Body of pancreas (tissue), 4 donors: ENCODE measurements around the gene STXBP1.

Experiments
- CTCF ChIP-seq, 7 experiments: fragments of 450-650 bp in 4 of 7; fragments of 200-600 bp in 3 of 7; sonication (generic) in 3 of 7; IDR thresholded peaks; one replicate each; pipeline ENCODE4 v1.5.1; 2016 to 2019; ENCODE audit warnings: antibody characterized with exemption in 7 of 7
- POLR2A ChIP-seq, 3 donors: fragments of 450-650 bp; IDR thresholded peaks; one replicate each; pipeline ENCODE4 v1.6.1; 2016; ENCODE audit warnings: antibody characterized with exemption in 3 of 3, mild to moderate bottlenecking in 2 of 3

DNA sequence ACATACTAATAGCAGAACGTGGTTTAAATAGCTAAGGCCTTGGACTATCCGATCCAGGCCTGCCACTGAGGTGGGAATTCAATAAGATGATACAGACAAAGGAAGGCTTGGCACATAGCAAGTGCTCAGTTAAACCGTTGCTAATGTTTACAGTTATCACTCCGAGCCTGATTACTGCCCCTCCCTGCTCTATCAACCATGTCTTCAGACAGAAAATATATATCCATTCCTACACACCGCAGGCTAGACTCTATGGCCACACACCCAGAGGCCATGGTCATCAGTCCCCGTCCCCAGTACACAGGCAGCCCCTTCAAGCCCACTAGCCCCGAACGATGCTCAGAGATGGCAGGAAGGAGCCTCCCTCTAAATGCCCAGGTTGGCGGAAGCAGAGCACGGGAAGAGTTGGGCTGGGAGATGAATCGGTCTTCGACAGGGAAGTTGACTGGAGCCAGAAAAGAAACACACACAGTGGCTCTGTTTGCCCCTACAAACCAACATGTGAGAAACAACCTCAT lies 49.7 kb upstream of the STXBP1 start:
- no peak for TF ChIP-seq CTCF (IDR thresholded peaks at IDR 0.05)
- no peak for TF ChIP-seq POLR2A (IDR thresholded peaks at IDR 0.05)
